Measurements from ENCODE around the gene MAPKAP1.

The MAPKAP1 gene

DNA sequence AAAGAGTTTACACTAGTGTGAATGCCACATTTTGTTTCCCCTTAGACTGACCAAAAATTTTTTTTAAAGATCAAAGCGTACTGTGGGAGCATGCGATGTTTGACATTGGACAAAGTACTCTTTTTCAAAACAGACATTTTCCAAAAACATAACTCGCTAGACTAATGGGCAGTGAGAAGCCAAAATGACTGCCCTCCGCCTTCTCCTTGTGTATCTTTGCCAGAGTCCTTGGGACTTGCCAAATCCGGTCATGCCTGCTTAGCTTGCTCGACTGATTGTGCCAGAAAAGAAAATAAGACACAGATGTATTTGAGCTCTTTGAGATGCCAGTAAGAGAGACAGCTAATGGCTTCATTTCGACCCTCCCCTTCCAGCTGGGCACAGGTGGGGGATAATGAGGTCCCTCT, 157.5 kb downstream of the MAPKAP1 start:
- Histone ChIP-seq H3K27me3 (ENCODE audit: insufficient read depth, poor library complexity, severe bottlenecking) (no peaks in the 10 kb centered on the region), H3K4me3 (ENCODE audit: severe bottlenecking) (no peak overlapping the region), H3K36me3 (ENCODE audit: low read depth) (no peaks in the 10 kb centered on the region; the same call in none of the 2 replicates), H3K9me3 (ENCODE audit: severe bottlenecking) (no peaks in the 10 kb centered on the region), H3K27ac (ENCODE audit: poor library complexity, severe bottlenecking) (no peak overlapping the region), H3K4me1 (ENCODE audit: insufficient read depth, poor library complexity, severe bottlenecking) (peaks cover 3% of the 10 kb centered on the region)
- no peak for ATAC-seq (ENCODE audit: low read depth)
- TF ChIP-seq, protein P1, sequence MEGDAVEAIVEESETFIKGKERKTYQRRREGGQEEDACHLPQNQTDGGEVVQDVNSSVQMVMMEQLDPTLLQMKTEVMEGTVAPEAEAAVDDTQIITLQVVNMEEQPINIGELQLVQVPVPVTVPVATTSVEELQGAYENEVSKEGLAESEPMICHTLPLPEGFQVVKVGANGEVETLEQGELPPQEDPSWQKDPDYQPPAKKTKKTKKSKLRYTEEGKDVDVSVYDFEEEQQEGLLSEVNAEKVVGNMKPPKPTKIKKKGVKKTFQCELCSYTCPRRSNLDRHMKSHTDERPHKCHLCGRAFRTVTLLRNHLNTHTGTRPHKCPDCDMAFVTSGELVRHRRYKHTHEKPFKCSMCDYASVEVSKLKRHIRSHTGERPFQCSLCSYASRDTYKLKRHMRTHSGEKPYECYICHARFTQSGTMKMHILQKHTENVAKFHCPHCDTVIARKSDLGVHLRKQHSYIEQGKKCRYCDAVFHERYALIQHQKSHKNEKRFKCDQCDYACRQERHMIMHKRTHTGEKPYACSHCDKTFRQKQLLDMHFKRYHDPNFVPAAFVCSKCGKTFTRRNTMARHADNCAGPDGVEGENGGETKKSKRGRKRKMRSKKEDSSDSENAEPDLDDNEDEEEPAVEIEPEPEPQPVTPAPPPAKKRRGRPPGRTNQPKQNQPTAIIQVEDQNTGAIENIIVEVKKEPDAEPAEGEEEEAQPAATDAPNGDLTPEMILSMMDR (IDR thresholded peaks at IDR 0.05; ENCODE audit: poor library complexity, severe bottlenecking), result no peak
- no peak for DNase-seq (ENCODE audit: low spot score)

DNA sequence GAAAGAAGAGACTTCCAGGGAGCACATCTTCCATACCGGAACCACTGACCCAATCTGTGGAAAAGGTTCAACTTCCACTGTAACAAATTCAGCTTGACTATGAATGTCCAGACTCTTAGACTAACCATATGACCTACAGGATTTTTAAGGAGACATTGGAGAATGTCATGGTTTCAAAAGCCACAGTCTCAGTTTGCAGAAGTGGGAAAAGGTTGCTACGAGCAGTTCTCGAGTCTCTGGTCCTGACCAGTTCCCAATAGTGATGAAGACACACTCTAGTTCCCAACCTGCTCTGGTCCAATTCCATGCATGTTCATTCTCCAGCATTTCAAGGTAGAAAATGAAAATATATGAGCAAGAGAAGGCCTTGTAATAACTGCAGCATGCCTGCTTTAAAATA, 158.0 kb downstream of the MAPKAP1 start:
- TF ChIP-seq, protein P1 (IDR thresholded peaks at IDR 0.05; ENCODE audit: poor library complexity, severe bottlenecking), result no peak
- Histone ChIP-seq H3K27ac (ENCODE audit: poor library complexity, severe bottlenecking) (no peak overlapping the region), H3K9me3 (ENCODE audit: severe bottlenecking) (no peaks in the 10 kb centered on the region), H3K4me3 (ENCODE audit: severe bottlenecking) (no peak overlapping the region), H3K27me3 (ENCODE audit: insufficient read depth, poor library complexity, severe bottlenecking) (no peaks in the 10 kb centered on the region), H3K36me3 (ENCODE audit: low read depth) (no peaks in the 10 kb centered on the region; the same call in none of the 2 replicates), H3K4me1 (ENCODE audit: insufficient read depth, poor library complexity, severe bottlenecking) (peaks cover 3% of the 10 kb centered on the region)
- ATAC-seq (ENCODE audit: low read depth) (no peak), DNase-seq (ENCODE audit: low spot score) (no peak)

DNA sequence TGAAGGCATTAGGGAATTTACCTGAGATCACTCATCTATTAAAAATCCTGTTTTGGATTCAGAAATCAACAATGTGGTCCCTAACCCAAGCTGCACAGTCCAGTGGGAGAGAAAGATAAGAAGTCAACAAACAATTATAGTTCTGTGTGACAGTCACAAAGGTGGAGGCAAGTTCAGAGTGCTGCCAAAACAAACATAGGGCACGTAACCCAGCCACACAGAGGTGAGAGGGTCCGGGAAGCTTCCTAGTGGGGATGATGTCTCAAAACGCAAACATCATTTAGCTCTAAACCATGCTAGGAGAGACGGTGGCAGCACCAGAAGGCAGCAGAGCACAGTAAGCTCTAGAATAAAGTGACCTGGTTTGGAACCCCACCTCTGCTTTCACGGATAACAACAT, 158.9 kb downstream of the MAPKAP1 start:
- Histone ChIP-seq H3K36me3 (ENCODE audit: low read depth) (no peaks in the 10 kb centered on the region; the same call in none of the 2 replicates), H3K9me3 (ENCODE audit: severe bottlenecking) (no peaks in the 10 kb centered on the region), H3K4me3 (ENCODE audit: severe bottlenecking) (no peak overlapping the region), H3K27me3 (ENCODE audit: insufficient read depth, poor library complexity, severe bottlenecking) (no peaks in the 10 kb centered on the region), H3K27ac (ENCODE audit: poor library complexity, severe bottlenecking) (no peak overlapping the region), H3K4me1 (ENCODE audit: insufficient read depth, poor library complexity, severe bottlenecking) (peaks cover 3% of the 10 kb centered on the region)
- ATAC-seq (ENCODE audit: low read depth) (no peak), DNase-seq (ENCODE audit: low spot score) (no peak)
- TF ChIP-seq, protein P1 (IDR thresholded peaks at IDR 0.05; ENCODE audit: poor library complexity, severe bottlenecking), result no peak

DNA sequence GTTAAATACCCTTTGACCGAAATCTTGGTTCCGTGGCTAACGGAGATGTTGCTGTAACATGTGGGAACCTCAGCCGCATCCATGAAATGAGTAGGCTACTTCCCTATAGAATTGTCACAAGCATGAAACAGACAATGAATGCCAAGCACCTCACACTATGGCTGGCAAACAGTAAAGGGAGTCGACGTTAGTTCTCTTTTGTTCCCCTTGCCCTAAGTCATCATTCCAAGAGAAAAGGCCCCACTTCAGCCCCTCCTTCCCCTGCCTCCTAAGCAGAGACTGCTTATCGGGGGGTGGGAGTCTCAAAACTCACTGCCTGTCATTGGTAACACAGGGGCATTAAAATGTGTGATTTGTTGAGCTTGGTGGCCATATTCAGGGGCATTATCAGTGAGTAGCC, 159.6 kb downstream of the MAPKAP1 start:
- Histone ChIP-seq H3K27ac (ENCODE audit: poor library complexity, severe bottlenecking) (no peak overlapping the region), H3K9me3 (ENCODE audit: severe bottlenecking) (no peaks in the 10 kb centered on the region), H3K27me3 (ENCODE audit: insufficient read depth, poor library complexity, severe bottlenecking) (no peaks in the 10 kb centered on the region), H3K4me3 (ENCODE audit: severe bottlenecking) (no peak overlapping the region), H3K4me1 (ENCODE audit: insufficient read depth, poor library complexity, severe bottlenecking) (peaks cover 9% of the 10 kb centered on the region), H3K36me3 (ENCODE audit: low read depth) (no peaks in the 10 kb centered on the region; the same call in none of the 2 replicates)
- ATAC-seq (ENCODE audit: low read depth) (no peak), DNase-seq (ENCODE audit: low spot score) (no peak)
- TF ChIP-seq, protein P1 (IDR thresholded peaks at IDR 0.05; ENCODE audit: poor library complexity, severe bottlenecking), result no peak

DNA sequence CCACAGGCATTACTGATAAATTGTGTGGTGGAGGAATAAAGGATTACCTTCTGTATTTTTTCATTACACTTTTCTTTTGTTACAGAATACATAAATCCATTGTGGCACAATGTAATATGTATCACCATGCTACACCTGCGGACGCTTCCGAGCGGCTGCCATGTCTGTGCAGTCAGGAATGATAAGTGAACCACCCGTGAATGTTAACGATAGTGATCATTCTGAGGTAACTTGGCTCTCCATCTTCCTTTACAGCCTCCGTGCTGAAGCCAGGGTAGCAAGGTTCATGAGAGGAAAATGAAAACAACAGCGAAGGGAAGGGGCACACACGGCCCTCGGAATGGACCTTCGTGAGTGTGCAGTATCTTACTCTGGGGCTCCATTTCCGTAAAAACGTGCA, 161.2 kb downstream of the MAPKAP1 start:
- no peak for ATAC-seq (ENCODE audit: low read depth)
- peaks cover 3% of the 10 kb centered on the region for H3K36me3 ChIP-seq (ENCODE audit: low read depth)
- no peak overlapping the region for H3K27ac ChIP-seq (ENCODE audit: poor library complexity, severe bottlenecking)
- no peaks in the 10 kb centered on the region for H3K27me3 ChIP-seq (ENCODE audit: insufficient read depth, poor library complexity, severe bottlenecking)
- no peak for DNase-seq (ENCODE audit: low spot score)
- peaks cover 24% of the 10 kb centered on the region for H3K4me1 ChIP-seq (ENCODE audit: insufficient read depth, poor library complexity, severe bottlenecking)
- TF ChIP-seq, protein P1 (IDR thresholded peaks at IDR 0.05; ENCODE audit: poor library complexity, severe bottlenecking), result no peak
- no peak overlapping the region for H3K4me3 ChIP-seq (ENCODE audit: severe bottlenecking)
- no peaks in the 10 kb centered on the region for H3K9me3 ChIP-seq (ENCODE audit: severe bottlenecking)
